CD4-positive, alpha-beta T cell (primary cell): Measurements from ENCODE around the gene ADSL. TPM values are rescaled to one million over a fixed set of nuclear protein-coding genes. Genes with fewer than 3 reads are reported as not detected.

ENCODE experiments used
- ATAC-seq: fragments of 200-7000 bp; cut with Tn5 transposase; one replicate; pipeline ENCODE4 v1.10.0; 2022; ENCODE audit warnings: mild to moderate bottlenecking; ENCODE audit not compliant: poor library complexity
- CTCF ChIA-PET: fragments of 350-600 bp; sonication (Branson Sonifier 250); formaldehyde crosslinking; loops from one replicate; lab custom pipeline; 2021; ENCODE audit warnings: antibody characterized with exemption, inconsistent platforms; lab: Charles Lee
- POLR2A ChIA-PET: fragments of 350-600 bp; sonication (Branson Sonifier 250); formaldehyde crosslinking; loops from one replicate; lab custom pipeline; 2021; ENCODE audit warnings: antibody characterized with exemption, inconsistent platforms; lab: Charles Lee
- DNase-seq, 14 experiments: peaks; one replicate each; pipeline ENCODE4 v3.0.0-alpha.2; 2013 to 2020; ENCODE audit warnings: mixed read lengths in 2 of 14
- H3K27ac ChIP-seq, 2 donors: one replicate each; pipeline versions ENCODE4 v1.5.1 to v1.7.0; 2013; ENCODE audit warnings: low read length in 2 of 2, low read depth in 1 of 2, mild to moderate bottlenecking in 1 of 2
- H3K27me3 ChIP-seq, 2 experiments: 1 replicate in 1 of 2; 2 replicates in 1 of 2; pipeline versions ENCODE4 v1.6.1 to v1.7.0; 2013; ENCODE audit warnings: low read length in 2 of 2, control low read depth in 1 of 2, mild to moderate bottlenecking in 1 of 2, moderate library complexity in 1 of 2; ENCODE audit not compliant: insufficient read depth in 2 of 2, control insufficient read depth in 1 of 2
- H3K36me3 ChIP-seq: one replicate; pipeline ENCODE4 v1.6.1; 2013; ENCODE audit warnings: low read length, control low read depth; ENCODE audit not compliant: insufficient read depth
- H3K4me1 ChIP-seq: one replicate; pipeline ENCODE4 v1.6.1; 2013; ENCODE audit warnings: low read length, control low read depth; ENCODE audit not compliant: insufficient read depth
- H3K4me3 ChIP-seq: one replicate; pipeline ENCODE4 v1.5.1; 2013; ENCODE audit warnings: mild to moderate bottlenecking, low read length, moderate library complexity
- H3K9me3 ChIP-seq, 2 experiments: 1 replicate in 1 of 2; 2 replicates in 1 of 2; pipeline versions ENCODE4 v1.6.1 to v1.7.0; 2013; ENCODE audit warnings: low read length in 2 of 2, mild to moderate bottlenecking in 2 of 2, control low read depth in 1 of 2, moderate library complexity in 1 of 2; ENCODE audit not compliant: control insufficient read depth in 1 of 2, insufficient read depth in 1 of 2
- H3K27ac Mint-ChIP-seq: one replicate; pipeline ENCODE4 v1.8.0; 2020; ENCODE audit warnings: mixed read lengths
- H3K27me3 Mint-ChIP-seq: one replicate; pipeline ENCODE4 v1.8.0; 2021; ENCODE audit warnings: mixed read lengths
- H3K36me3 Mint-ChIP-seq: one replicate; pipeline ENCODE4 v1.8.0; 2021; ENCODE audit warnings: low read depth, mixed read lengths
- H3K4me1 Mint-ChIP-seq: one replicate; pipeline ENCODE4 v1.8.0; 2021; ENCODE audit warnings: low read depth, mixed read lengths
- H3K4me3 Mint-ChIP-seq: one replicate; pipeline ENCODE4 v1.8.0; 2020; ENCODE audit warnings: mild to moderate bottlenecking, mixed read lengths
- H3K9me3 Mint-ChIP-seq: one replicate; pipeline ENCODE4 v1.8.0; 2020; ENCODE audit warnings: mixed read lengths
- CTCF ChIP-seq: fragments of 200-600 bp; IDR thresholded peaks from one replicate; pipeline ENCODE4 v1.8.0; 2022; ENCODE audit warnings: antibody characterized with exemption, mild to moderate bottlenecking
- intact Hi-C, 2 experiments: fragments of 100-400 bp; cut with DNase I in 1 of 2; cut with micrococcal nuclease in 1 of 2; formaldehyde crosslinking; loops; one replicate each; pipeline versions ENCODE4 v1.15.1 to v1.9.0; 2023 to 2025; cut with DNase I, micrococcal nuclease
- total RNA-seq, 174 experiments: library from RNA in 2 of 174; stranded (reverse) in 2 of 174; gene quantifications; one replicate each; pipeline ENCODE4 v1.2.3 and lab custom pipeline; 2021 to 2026

The ADSL gene
- total RNA-seq, 2 experiments from 2014 or later = 62.9 to 75.3 TPM

GRCh38 chr22:40432625-40433024, 86.3 kb downstream of the ADSL start:
- Mint-ChIP-seq H3K4me3 (no peak overlapping the region), H3K9me3 (no peaks in the 10 kb centered on the region), H3K27ac (peak overlapping the region; percentile 42), H3K36me3 (peaks cover 86% of the 10 kb centered on the region), H3K4me1 (peaks cover 34% of the 10 kb centered on the region), H3K27me3 (no peaks in the 10 kb centered on the region)
- Histone ChIP-seq H3K27me3 (no peaks in the 10 kb centered on the region), H3K9me3 (no peaks in the 10 kb centered on the region), H3K36me3 (peaks cover 81% of the 10 kb centered on the region), H3K4me1 (peaks cover 21% of the 10 kb centered on the region), H3K4me3 (no peak overlapping the region), H3K27ac (no peak overlapping the region)
- no peak for ATAC-seq
- intact Hi-C loops = no loop called here
- TF ChIP-seq CTCF = no peak
- POLR2A ChIA-PET = no interaction called here
- DNase-seq = no peak
- CTCF ChIA-PET = no interaction called here

GRCh38 chr22:40433416-40434090, 87.3 kb downstream of the ADSL start:
- Histone ChIP-seq H3K36me3 (peaks cover 72% of the 10 kb centered on the region), H3K27me3 (no peaks in the 10 kb centered on the region), H3K9me3 (no peaks in the 10 kb centered on the region), H3K4me1 (peaks cover 21% of the 10 kb centered on the region), H3K27ac (no peak overlapping the region), H3K4me3 (no peak overlapping the region)
- peak overlapping the region; percentile 33 for H3K27ac Mint-ChIP-seq
- H3K4me1 Mint-ChIP-seq = peaks cover 43% of the 10 kb centered on the region
- ATAC-seq = no peak
- no peaks in the 10 kb centered on the region for H3K27me3 Mint-ChIP-seq
- POLR2A ChIA-PET = no interaction called here
- no peak for DNase-seq
- CTCF ChIA-PET = interaction anchor here (1.2 kb wide), 1 partner anchor 54 kb away, joined by 3 read pairs; no protein-coding TSS in a partner anchor
- no peaks in the 10 kb centered on the region for H3K9me3 Mint-ChIP-seq
- H3K4me3 Mint-ChIP-seq = no peak overlapping the region
- no peak for TF ChIP-seq CTCF
- intact Hi-C loops = no loop called here
- H3K36me3 Mint-ChIP-seq = peaks cover 79% of the 10 kb centered on the region

- Histone ChIP-seq H3K27ac (no peak overlapping the region), H3K27me3 (no peaks in the 10 kb centered on the region), H3K4me1 (peaks cover 17% of the 10 kb centered on the region), H3K9me3 (no peaks in the 10 kb centered on the region), H3K4me3 (no peak overlapping the region), H3K36me3 (peaks cover 66% of the 10 kb centered on the region)
- peak overlapping the region; percentile 33 for H3K27ac Mint-ChIP-seq
- H3K4me3 Mint-ChIP-seq = no peak overlapping the region
- no peak for ATAC-seq
- DNase-seq = no peak
- ChIA-PET CTCF (interaction anchor here (0.7 to 1.2 kb wide), 2 partner anchors 53 to 240 kb away, joined by 3 read pairs; no protein-coding TSS in a partner anchor), POLR2A (interaction anchor here (0.6 kb wide), 1 partner anchor 284 kb away, joined by 4 read pairs; no protein-coding TSS in a partner anchor)
- intact Hi-C loops = no loop called here
- peaks cover 79% of the 10 kb centered on the region for H3K36me3 Mint-ChIP-seq
- H3K4me1 Mint-ChIP-seq = peaks cover 42% of the 10 kb centered on the region
- no peaks in the 10 kb centered on the region for H3K9me3 Mint-ChIP-seq
- no peaks in the 10 kb centered on the region for H3K27me3 Mint-ChIP-seq
- TF ChIP-seq CTCF = no peak
Observed at GRCh38 chr22:40434106-40434505, 87.8 kb downstream of the ADSL start.
